ENCODE results near the gene PPP1R27. TPM values are rescaled to one million over a fixed set of nuclear protein-coding genes. Genes with fewer than 3 reads are reported as not detected.

PPP1R27 gene
- total and polyA plus RNA-seq, 9 donors, result 0.22 TPM; not detected in 8

DNA sequence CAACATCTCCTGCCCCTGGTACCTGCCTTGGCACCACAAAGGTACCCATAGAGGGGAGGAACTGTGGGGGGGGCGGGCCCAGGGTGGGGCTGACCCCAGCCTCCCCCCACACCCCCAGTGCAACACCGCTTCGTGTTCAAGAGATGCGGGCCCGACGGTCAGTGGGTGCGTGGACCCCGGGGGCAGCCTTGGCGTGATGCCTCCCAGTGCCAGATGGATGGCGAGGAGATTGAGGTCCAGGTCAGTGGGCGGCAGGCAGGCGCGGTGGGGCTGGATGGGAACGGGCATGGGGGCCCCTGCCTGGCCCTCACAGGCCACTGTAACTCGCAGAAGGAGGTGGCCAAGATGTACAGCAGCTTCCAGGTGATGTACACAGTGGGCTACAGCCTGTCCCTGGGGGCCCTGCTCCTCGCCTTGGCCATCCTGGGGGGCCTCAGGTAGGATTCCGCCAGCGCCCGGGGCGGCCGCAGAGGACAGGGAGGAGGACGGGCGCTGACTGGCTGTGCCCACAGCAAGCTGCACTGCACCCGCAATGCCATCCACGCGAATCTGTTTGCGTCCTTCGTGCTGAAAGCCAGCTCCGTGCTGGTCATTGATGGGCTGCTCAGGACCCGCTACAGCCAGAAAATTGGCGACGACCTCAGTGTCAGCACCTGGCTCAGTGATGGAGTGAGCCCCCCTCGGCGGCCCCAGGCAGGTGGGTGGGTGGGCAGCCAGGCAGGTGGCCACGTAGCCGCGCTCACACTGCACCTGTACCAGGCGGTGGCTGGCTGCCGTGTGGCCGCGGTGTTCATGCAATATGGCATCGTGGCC is 23.8 kb downstream of the PPP1R27 start:
- H3K27me3 ChIP-seq, result no peaks in the 10 kb centered on the region

GRCh38 chr17:81810476-81810875 is 24.4 kb downstream of the PPP1R27 start:
- Histone ChIP-seq H3K4me1 (ENCODE audit: insufficient read depth) (no peaks in the 10 kb centered on the region), H3K27me3 (no peaks in the 10 kb centered on the region), H3K4me3 (no peak overlapping the region), H3K36me3 (no peaks in the 10 kb centered on the region), H3K27ac (no peak overlapping the region), H3K9me3 (no peaks in the 10 kb centered on the region)
- TF ChIP-seq CTCF (IDR thresholded peaks at IDR 0.05) (no peak), EP300 (IDR thresholded peaks at IDR 0.05) (no peak), POLR2A (IDR thresholded peaks at IDR 0.05) (no peak)
- no peak for DNase-seq
- WGBS, 3 donors, result 49 to 69% (median 57%) methylated on average over 8 of the region's 8 CpGs
- intact Hi-C loops (cut with DNase I), result no loop called here

More for the DNA sequence above, 23.8 kb downstream of the PPP1R27 start:
- WGBS, 3 donors, result 78 to 83% (median 79%) methylated on average over 31 to 42 of the region's 42 CpGs
- no peaks in the 10 kb centered on the region for H3K4me1 ChIP-seq (ENCODE audit: insufficient read depth)
- no peaks in the 10 kb centered on the region for H3K9me3 ChIP-seq
- H3K4me3 ChIP-seq, result no peak overlapping the region
- DNase-seq, result no peak
- no peaks in the 10 kb centered on the region for H3K36me3 ChIP-seq
- no peak for TF ChIP-seq EP300 (IDR thresholded peaks at IDR 0.05)
- no peak for TF ChIP-seq POLR2A (IDR thresholded peaks at IDR 0.05)
- no peak for TF ChIP-seq CTCF (IDR thresholded peaks at IDR 0.05)
- intact Hi-C loops (cut with DNase I), result no loop called here
- no peak overlapping the region for H3K27ac ChIP-seq

DNA sequence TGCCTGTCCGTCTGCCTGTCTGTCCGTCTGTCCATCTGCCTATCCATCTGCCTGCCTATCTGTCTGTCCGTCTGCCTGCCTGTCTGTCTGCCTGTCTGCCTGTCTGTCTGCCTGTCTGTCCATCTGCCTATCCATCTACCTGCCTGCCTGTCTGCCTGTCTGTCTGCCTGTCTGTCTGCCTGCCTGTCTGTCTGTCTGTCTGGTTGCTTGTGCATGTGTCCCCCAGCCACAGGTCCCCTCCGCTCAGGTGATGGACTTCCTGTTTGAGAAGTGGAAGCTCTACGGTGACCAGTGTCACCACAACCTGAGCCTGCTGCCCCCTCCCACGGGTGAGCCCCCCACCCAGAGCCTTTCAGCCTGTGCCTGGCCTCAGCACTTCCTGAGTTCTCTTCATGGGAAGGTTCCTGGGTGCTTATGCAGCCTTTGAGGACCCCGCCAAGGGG is 25.3 kb downstream of the PPP1R27 start:
- H3K4me1 ChIP-seq (ENCODE audit: insufficient read depth), result no peaks in the 10 kb centered on the region
- 63 to 76% (median 63%) methylated on average over 7 of the region's 7 CpGs for WGBS, 3 donors
- H3K27me3 ChIP-seq, result no peaks in the 10 kb centered on the region
- intact Hi-C loops (cut with DNase I), result no loop called here
- H3K27ac ChIP-seq, result no peak overlapping the region
- no peaks in the 10 kb centered on the region for H3K36me3 ChIP-seq
- H3K9me3 ChIP-seq, result no peaks in the 10 kb centered on the region
- TF ChIP-seq EP300 (IDR thresholded peaks at IDR 0.05) (no peak), POLR2A (IDR thresholded peaks at IDR 0.05) (no peak), CTCF (IDR thresholded peaks at IDR 0.05) (no peak)
- no peak overlapping the region for H3K4me3 ChIP-seq
- no peak for DNase-seq

DNA sequence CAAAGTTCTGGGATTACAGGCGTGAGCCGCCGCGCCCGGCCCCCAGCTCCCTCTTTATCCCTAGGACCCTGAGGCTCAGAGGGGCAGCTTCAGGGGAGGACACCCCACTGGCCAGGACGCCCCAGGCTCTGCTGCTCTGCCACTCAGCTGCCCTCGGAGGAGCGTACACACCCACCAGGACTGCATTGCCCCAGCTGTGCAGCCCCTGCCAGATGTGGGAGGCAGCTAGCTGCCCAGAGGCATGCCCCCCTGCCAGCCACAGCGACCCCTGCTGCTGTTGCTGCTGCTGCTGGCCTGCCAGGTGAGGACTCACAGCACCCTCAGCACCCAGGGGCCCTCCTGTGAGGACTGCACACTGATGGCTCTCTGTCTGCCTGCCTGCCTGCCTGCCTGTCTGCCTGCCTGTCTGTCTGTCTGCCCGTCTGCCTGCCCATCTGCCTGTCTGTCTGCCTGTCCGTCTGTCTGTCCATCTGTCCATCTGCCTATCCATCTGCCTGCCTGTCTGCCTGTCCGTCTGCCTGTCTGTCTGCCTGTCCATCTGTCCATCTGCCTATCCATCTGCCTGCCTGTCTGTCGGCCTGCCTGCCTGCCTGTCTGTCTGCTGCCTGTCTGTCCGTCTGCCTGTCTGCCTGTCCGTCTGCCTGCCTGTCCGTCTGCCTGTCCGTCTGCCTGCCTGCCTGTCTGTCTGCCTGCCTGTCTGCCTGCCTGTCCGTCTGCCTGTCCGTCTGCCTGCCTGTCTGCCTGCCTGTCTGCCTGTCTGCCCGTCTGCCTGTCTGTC is 25.9 kb downstream of the PPP1R27 start:
- Histone ChIP-seq H3K27ac (no peak overlapping the region), H3K36me3 (no peaks in the 10 kb centered on the region), H3K27me3 (no peaks in the 10 kb centered on the region), H3K9me3 (no peaks in the 10 kb centered on the region), H3K4me3 (no peak overlapping the region), H3K4me1 (ENCODE audit: insufficient read depth) (no peaks in the 10 kb centered on the region)
- no peak for DNase-seq
- TF ChIP-seq CTCF (IDR thresholded peaks at IDR 0.05) (no peak), EP300 (IDR thresholded peaks at IDR 0.05) (no peak), POLR2A (IDR thresholded peaks at IDR 0.05) (no peak)
- 59 to 74% (median 62%) methylated on average over 20 of the region's 20 CpGs for WGBS, 3 donors
- intact Hi-C loops (cut with DNase I), result no loop called here

Data from ovary (tissue), 9 donors.